Measurements from ENCODE around the gene CCDC69.
"Not testable (repeated sequence)": the region's sequence is repeated elsewhere in the genome, so short reads cannot be mapped to it uniquely, and the experiment has no call there.

The CCDC69 gene

GRCh38 chr5:151223447-151224264 is at the start of gene CCDC69:
Gene CCDC69, minus strand, starts transcription at chr5:151224092. Its CDS starts 122 bp downstream, at chr5:151223970.
- peak; percentile 38 for DNase-seq

GRCh38 chr5:151271336-151271735 is 47.4 kb upstream of the CCDC69 start:
- no peak for DNase-seq

- DNase-seq = no peak
These were observed 46.7 kb upstream of the CCDC69 start for GRCh38 chr5:151270599-151270998.

- DNase-seq = no peak
These were observed 43.8 kb upstream of the CCDC69 start for GRCh38 chr5:151267491-151268260.

- DNase-seq = no peak
These were observed 40.2 kb upstream of the CCDC69 start for GRCh38 chr5:151264113-151264512.

GRCh38 chr5:151262532-151262931 is 38.6 kb upstream of the CCDC69 start:
- DNase-seq = no peak

GRCh38 chr5:151259931-151260330 is 36.0 kb upstream of the CCDC69 start:
- no peak for DNase-seq

- no peak for DNase-seq
These were observed 34.9 kb upstream of the CCDC69 start for GRCh38 chr5:151258816-151259215.

GRCh38 chr5:151258201-151258611 is 34.3 kb upstream of the CCDC69 start:
- no peak for DNase-seq

- DNase-seq = no peak
These were observed 33.9 kb upstream of the CCDC69 start for GRCh38 chr5:151257731-151258181.

- no peak for DNase-seq
These were observed 31.9 kb upstream of the CCDC69 start for GRCh38 chr5:151255621-151256286.

GRCh38 chr5:151254990-151255389 is 31.1 kb upstream of the CCDC69 start:
- DNase-seq = not testable (repeated sequence)

GRCh38 chr5:151254556-151254955 is 30.7 kb upstream of the CCDC69 start:
- DNase-seq = no peak

- no peak for DNase-seq
These were observed 29.7 kb upstream of the CCDC69 start for GRCh38 chr5:151253605-151253950.

- DNase-seq = peak; percentile 94
These were observed 29.1 kb upstream of the CCDC69 start, which contains the start of gene GM2A for GRCh38 chr5:151252762-151253604. Gene GM2A, plus strand, starts transcription at chr5:151253185. Its CDS starts 32 bp downstream, at chr5:151253217.

GRCh38 chr5:151251621-151252020 is 27.7 kb upstream of the CCDC69 start:
- DNase-seq = no peak

GRCh38 chr5:151251001-151251551 is 27.2 kb upstream of the CCDC69 start:
- no peak for DNase-seq

GRCh38 chr5:151250346-151251000 is 26.6 kb upstream of the CCDC69 start:
- DNase-seq = no peak

- no peak for DNase-seq
These were observed 25.4 kb upstream of the CCDC69 start for GRCh38 chr5:151249281-151249680.

- DNase-seq = no peak
These were observed 24.8 kb upstream of the CCDC69 start for GRCh38 chr5:151248651-151249050.

GRCh38 chr5:151245680-151246219 is 21.9 kb upstream of the CCDC69 start:
- DNase-seq = no peak
